Measurements from ENCODE around the gene SLAMF7.

SLAMF7 gene

DNA sequence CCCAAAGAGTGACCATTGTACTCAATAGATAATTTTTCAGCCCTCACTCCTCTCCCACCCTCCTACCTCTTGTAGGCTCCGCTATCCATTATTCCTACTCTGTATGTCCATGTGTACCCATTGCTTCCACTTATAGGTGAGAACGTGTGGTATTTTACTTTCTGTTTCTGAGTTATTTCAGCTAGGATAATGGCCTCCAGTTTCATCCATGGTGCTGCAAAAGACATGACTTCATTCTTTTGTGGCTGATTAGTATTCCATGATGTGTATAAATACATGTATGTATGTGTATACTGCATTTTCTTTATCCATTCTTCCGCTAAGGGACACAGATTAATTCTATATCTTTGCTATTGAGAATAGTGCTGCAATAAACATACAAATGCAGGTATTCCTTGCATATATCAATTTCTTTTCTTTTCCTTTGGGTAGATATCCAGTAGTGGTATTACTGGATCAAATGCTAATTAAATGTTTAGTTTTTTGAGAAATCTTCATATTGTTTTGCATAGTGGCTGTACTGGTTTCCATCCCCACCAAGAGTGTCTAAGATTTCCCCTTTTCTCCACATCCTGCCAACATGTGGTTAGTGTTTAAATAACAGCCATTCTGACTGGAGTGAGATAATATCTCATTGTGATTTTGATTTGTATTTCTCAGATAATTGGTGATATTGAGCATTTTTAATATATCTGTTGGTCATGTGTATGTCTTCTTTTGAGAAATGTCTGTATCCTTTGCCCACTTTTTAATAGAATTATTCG, 61.8 kb downstream of the SLAMF7 start:
- DNase-seq (ENCODE audit: low read depth), result no peak

- no peak for DNase-seq (ENCODE audit: low read depth)
These were observed 63.0 kb downstream of the SLAMF7 start for GRCh38 chr1:160801836-160802580.
